ENCODE results near the gene APIP. TPM values are rescaled to one million over a fixed set of nuclear protein-coding genes. Genes with fewer than 3 reads are reported as not detected.

APIP gene
- total and polyA plus RNA-seq, 2 of the 8 experiments (the other 6 are each of a cell fraction or from before 2014, with no cell fraction given) = 10.4 to 25.7 TPM

DNA sequence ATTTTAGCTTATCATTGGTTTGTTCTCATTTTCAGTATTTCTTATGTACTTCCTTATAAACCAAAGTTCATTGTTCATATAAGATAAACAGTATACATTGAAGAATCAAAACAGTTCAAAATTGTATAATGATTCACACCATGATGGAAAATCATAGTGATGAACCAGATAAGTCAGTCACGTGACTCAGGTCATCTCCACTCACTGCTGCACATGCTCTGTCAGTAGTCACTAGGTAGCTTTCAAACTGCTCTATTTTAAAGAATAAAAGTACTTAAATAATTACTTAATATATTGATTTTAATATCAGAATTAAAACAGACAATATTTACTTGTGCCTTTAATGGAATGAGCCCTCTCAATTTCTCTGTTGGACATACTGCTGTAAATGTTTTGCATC lies 37.8 kb upstream of the APIP start:
- no peak overlapping the region for H3K4me3 ChIP-seq (ENCODE audit: extremely low read depth in 1 of 4, insufficient read depth in 2 of 4, low read depth in 3 of 4, low read length in 4 of 4)
- TF ChIP-seq BRCA1 (IDR thresholded peaks at IDR 0.05; ENCODE audit: low read depth, low read length) (no peak), TCF12 (IDR thresholded peaks at IDR 0.05; ENCODE audit: low read depth, low read length) (no peak), EP300 (IDR thresholded peaks at IDR 0.05; ENCODE audit: borderline replicate concordance in 1 of 2, low read depth in 2 of 2, low read length in 2 of 2) (no peak), ZNF274 (IDR thresholded peaks at IDR 0.05; ENCODE audit: borderline replicate concordance, extremely low read depth, low read length) (no peak), SRF (IDR thresholded peaks at IDR 0.05; ENCODE audit: low read depth, low read length) (no peak), TBP (IDR thresholded peaks at IDR 0.05; ENCODE audit: low read depth, low read length) (no peak), ASH2L (IDR thresholded peaks at IDR 0.05; ENCODE audit: low read length) (no peak), SP4 (IDR thresholded peaks at IDR 0.05; ENCODE audit: low read length) (no peak), CHD1 (IDR thresholded peaks at IDR 0.05; ENCODE audit: low read depth, low read length) (no peak), NANOG (IDR thresholded peaks at IDR 0.05; ENCODE audit: insufficient read depth, low read depth, low read length, poor library complexity, severe bottlenecking) (no peak), TAF7 (optimal IDR thresholded peaks at IDR 0.05; ENCODE audit: borderline replicate concordance, low read depth, low read length) (no peak)
- TF ChIP-seq, protein P1, sequence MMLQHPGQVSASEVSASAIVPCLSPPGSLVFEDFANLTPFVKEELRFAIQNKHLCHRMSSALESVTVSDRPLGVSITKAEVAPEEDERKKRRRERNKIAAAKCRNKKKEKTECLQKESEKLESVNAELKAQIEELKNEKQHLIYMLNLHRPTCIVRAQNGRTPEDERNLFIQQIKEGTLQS (IDR thresholded peaks at IDR 0.05; ENCODE audit: insufficient read depth, low read depth, low read length) = no peak
- TF ChIP-seq, protein P2, sequence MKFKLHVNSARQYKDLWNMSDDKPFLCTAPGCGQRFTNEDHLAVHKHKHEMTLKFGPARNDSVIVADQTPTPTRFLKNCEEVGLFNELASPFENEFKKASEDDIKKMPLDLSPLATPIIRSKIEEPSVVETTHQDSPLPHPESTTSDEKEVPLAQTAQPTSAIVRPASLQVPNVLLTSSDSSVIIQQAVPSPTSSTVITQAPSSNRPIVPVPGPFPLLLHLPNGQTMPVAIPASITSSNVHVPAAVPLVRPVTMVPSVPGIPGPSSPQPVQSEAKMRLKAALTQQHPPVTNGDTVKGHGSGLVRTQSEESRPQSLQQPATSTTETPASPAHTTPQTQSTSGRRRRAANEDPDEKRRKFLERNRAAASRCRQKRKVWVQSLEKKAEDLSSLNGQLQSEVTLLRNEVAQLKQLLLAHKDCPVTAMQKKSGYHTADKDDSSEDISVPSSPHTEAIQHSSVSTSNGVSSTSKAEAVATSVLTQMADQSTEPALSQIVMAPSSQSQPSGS (IDR thresholded peaks at IDR 0.05; ENCODE audit: low read length) = no peak

More for the DNA sequence above, 37.8 kb upstream of the APIP start:
- Histone ChIP-seq H3K9ac (replicated peaks in 1 of 4; ENCODE audit: extremely low read depth in 1 of 4, low read depth in 3 of 4, low read length in 3 of 4) (no peak overlapping the region), H3K4me1 (replicated peaks in 1 of 4; ENCODE audit: control insufficient read depth in 3 of 4, insufficient read depth in 4 of 4, low read length in 3 of 4) (no peaks in the 10 kb centered on the region), H3K9me3 (ENCODE audit: insufficient read depth in 2 of 2, low read depth in 1 of 2, low read length in 1 of 2) (no peaks in the 10 kb centered on the region), H2AFZ (ENCODE audit: low read length) (no peak overlapping the region), H3K27ac (ENCODE audit: low read depth, low read length) (no peak overlapping the region), H2BK20ac (ENCODE audit: low read length) (no peak overlapping the region), H3K79me1 (ENCODE audit: low read depth, low read length) (no peaks in the 10 kb centered on the region), H4K91ac (replicated peaks; ENCODE audit: insufficient read length, low read length) (no peak overlapping the region), H3K79me2 (ENCODE audit: control insufficient read depth in 1 of 2, insufficient read depth in 2 of 2, low read length in 2 of 2) (no peaks in the 10 kb centered on the region), H2BK5ac (ENCODE audit: low read depth, low read length) (no peak overlapping the region), H3K4me2 (ENCODE audit: insufficient read depth in 1 of 2, low read depth in 2 of 2, low read length in 2 of 2) (no peak overlapping the region), H3K56ac (replicated peaks; ENCODE audit: insufficient read length, low read depth, low read length) (no peak overlapping the region), H2BK12ac (ENCODE audit: low read depth, low read length) (no peak overlapping the region), H2AK5ac (ENCODE audit: low read depth, low read length) (no peak overlapping the region), H4K8ac (ENCODE audit: extremely low read depth, insufficient read depth, low read length) (no peak overlapping the region), H2BK120ac (replicated peaks; ENCODE audit: low read depth, low read length) (no peak overlapping the region), H4K20me1 (replicated peaks in 1 of 2; ENCODE audit: control insufficient read depth in 1 of 2, insufficient read depth in 2 of 2, low read length in 2 of 2) (no peaks in the 10 kb centered on the region), H3K18ac (ENCODE audit: extremely low read depth, low read length) (no peak overlapping the region), H3K27me3 (replicated peaks in 1 of 4; ENCODE audit: control insufficient read depth in 3 of 4, extremely low read depth in 1 of 4, insufficient read depth in 3 of 4, low read length in 3 of 4) (no peaks in the 10 kb centered on the region), H3K14ac (ENCODE audit: insufficient read length) (no peak overlapping the region), H3K4ac (replicated peaks; ENCODE audit: insufficient read length, low read depth, low read length) (no peak overlapping the region), H4K5ac (ENCODE audit: insufficient read length, low read depth, low read length) (no peak overlapping the region), H3K23me2 (ENCODE audit: low read depth, low read length) (no peaks in the 10 kb centered on the region), H2BK15ac (ENCODE audit: low read length) (no peak overlapping the region), H3K23ac (ENCODE audit: insufficient read length) (no peak overlapping the region), H3K36me3 (ENCODE audit: control insufficient read depth in 2 of 4, insufficient read depth in 4 of 4, low read length in 3 of 4) (no peaks in the 10 kb centered on the region)
- DNase-seq (ENCODE audit: low read depth in 1 of 2, low spot score in 2 of 2) (no peak), FAIRE-seq (no peak)
- POLR2A ChIA-PET (ENCODE audit: partially characterized antibody) = no interaction called here
- CTCF ChIA-PET (ENCODE audit: partially characterized antibody) = no interaction called here
- WGBS, 2 experiments (ENCODE audit: extremely low coverage in 1 of 2, insufficient coverage in 1 of 2, insufficient read length in 1 of 2, insufficient replicate concordance in 2 of 2, low coverage in 1 of 2, low lambda C conversion rate in 2 of 2, missing lambda C conversion rate in 1 of 2) = 92% methylated on average over 1 of the region's 1 CpG; no CpG with 5 or more reads in 1 of the 2 experiments
